GM19324 (cell line): ENCODE results near the gene RBM23.
A peak's percentile ranks its signal among the peaks of the same experiment; 100 is the strongest.

Experiments used
- ATAC-seq: cut with Tn5 transposase; IDR thresholded peaks from one replicate; pipeline ENCODE4 v1.9.1; 2021; ENCODE audit warnings: mild to moderate bottlenecking, moderate library complexity; ENCODE audit not compliant: unreplicated experiment, low FRiP score

The RBM23 gene

DNA sequence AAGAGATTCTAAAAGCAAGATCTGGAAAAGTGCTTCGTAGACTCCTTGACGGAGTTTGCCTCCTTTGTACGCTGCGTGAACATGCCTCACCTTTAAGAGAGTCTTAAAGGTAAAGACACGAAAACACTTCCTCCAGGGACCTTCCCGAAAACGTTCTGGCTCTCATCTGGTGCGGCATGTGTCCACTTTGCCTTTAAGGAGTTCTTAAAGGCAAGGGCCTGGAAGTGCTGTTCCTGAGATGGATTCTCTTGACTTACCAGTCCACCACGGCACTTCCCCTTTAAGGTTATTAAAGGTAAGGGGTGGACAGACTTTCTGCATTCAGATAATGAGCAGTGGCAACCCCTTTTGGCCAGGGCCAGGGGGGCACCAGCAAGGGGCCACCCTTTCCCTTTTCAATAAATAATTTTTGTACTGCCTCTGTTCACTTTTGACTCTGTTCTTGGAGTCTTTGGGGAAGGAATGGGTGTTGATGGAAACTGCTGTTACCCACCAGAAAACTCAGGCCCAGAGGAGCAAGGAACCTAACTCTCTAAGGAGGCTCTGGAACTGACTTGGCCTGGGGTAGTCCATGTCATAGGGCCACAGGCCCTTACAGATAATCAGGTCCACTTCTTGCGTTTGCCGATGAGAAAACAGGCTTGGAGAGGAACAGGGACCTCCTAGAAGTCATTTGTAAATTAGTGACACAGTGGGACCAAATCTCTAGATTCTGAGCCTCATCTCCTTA, 31.5 kb downstream of the RBM23 start:
- ATAC-seq: peak; percentile 27

DNA sequence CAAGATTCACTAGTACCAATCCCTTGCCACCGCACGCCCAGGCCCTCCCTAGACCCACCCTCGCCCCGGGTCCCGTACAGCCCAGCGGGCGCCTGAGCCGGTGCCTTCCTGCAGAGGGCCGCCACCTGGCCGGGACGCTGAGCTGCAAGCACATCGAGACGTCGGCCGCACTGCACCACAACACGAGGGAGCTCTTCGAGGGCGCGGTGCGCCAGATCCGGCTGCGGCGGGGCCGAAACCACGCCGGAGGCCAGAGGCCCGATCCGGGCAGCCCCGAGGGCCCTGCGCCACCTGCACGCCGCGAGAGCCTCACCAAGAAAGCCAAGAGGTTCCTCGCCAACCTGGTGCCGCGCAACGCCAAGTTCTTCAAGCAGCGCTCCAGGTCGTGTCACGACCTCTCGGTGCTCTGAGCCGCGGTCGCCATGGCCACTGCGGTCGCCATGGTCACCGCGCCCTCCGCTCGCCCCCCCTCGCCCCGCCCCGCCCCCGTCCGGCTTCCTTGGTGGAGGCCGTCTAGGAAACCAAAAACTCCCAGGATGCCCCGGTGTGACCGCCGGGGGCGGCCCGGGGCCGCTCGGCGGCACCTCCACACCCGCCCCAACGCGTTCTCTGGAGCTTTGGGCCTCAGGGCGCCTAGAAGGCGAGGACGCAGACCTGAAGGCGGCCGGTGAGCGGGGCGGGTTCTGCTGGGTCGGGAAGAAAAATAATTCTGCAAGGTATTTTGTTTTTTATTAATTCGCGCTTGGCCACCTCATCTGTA, 32.3 kb downstream of the RBM23 start:
- ATAC-seq: peak; percentile 65

DNA sequence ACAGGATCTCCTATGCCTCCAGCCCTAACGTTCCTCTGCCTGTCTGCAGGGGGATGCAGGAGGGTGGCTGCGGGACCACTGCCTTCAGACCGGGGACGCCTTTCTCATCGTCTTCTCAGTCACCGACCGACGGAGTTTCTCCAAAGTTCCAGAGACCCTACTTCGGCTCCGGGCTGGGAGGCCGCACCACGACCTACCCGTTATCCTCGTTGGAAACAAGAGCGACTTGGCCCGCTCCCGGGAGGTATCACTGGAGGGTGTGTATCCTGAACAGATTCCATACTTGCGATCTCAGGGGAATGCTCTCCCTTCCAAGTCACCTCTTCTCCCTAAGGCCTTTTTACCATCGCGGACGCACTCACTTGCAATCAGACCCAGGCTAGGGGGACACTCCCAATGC, 33.0 kb downstream of the RBM23 start:
- no peak for ATAC-seq

DNA sequence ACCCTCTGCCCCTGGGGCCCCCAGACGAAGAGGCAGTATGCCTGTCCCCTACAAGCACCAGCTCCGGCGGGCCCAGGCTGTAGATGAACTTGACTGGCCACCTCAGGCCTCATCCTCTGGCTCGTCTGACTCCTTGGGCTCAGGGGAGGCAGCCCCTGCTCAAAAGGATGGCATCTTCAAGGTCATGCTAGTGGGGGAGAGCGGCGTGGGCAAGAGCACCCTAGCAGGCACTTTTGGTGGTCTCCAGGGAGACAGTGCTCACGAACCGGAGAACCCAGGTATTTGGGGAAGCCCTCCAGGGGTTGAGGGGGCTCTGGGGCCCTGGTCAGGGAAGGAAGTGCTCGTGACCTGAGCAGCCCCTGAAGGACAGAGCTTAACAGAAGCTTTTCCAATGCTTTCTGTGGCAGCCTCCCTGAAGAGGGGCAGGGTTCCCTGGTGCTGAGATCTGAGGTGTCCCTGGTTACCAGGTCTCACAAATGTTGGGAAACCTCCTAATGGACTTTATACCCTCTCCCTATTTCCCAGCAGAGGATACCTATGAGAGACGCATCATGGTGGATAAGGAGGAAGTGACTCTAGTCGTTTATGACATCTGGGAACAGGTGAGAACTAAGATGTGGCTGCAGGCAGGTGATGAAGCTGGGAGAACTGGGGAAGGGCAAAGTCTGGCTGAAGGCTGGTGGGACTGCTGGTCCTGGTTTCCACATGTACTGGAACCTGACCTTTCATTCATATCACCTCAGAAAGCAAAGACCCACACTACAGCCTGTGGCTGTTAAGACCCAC, 34.0 kb downstream of the RBM23 start:
- ATAC-seq: no peak

DNA sequence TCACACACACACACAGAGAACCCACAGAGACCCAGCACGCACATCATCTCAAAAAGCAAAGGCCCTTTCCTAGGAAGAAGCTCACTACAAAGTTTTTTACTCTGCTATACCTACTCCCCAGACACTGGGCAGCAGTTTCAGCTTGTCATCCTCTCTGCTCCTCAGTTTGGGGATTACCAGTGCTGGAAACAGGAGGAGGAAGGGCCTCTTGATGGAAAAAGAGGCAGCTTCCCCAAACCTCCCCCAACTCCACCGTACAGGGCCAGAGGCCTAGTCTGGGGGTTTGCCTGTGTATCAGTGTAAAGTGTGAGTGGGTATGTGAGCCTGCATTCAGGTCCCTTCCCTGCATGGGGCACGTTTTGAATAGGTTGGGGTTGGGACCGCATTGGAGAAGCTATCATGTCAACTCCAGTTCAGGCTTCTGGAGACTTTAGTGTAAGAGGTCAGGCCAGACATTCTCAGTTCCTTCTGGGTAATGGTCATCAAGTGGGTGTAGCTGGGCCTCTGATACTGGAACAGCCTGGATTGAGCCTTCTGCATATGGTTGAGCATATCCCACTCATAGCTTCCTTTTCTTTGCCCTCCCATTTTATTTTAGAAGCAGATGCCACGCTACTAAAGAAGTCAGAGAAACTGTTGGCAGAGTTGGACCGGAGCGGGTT, 34.7 kb downstream of the RBM23 start:
- ATAC-seq: no peak

DNA sequence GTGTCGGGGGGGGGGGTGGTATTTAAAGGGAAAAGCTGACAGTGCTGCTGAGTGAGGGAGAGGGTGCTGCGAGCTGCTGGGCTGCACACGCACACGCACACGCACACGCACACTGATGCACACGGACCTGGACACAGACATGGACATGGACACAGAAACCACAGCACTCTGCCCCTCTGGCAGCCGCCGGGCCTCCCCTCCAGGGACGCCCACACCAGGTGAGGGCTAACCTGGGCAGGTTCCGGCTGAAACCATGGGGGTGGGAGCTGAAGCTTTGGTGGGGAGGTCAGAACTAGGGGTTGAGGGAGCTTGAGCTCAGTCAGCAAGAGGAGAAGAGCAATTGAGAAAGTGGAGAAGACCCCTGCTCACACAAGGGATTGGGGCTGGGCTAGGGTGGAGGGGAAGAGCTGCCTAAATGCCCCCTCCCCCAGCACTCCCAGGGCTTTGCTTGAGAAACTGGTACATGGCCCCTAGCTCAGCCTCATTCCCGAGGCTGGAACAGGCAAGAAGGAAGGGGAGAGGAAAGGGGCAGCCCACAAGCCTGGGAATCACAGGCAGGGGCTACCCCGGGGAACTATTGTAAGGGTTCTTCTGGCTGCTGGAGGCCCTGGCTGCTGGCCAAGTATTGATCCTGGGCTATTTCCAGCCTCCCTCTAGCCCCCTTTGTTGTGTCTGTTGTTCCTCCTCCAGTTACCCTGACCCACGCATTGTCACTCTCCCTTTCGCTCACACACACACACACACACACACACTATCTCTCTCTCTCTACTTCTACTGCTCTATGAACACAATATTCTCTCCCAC, 35.6 kb downstream of the RBM23 start, which contains the start of gene REM2:
REM2 (plus strand) TSS at position 50 of the 804 bp plus-strand sequence; CDS start at position 116, 66 bp downstream.
- ATAC-seq: no peak

DNA sequence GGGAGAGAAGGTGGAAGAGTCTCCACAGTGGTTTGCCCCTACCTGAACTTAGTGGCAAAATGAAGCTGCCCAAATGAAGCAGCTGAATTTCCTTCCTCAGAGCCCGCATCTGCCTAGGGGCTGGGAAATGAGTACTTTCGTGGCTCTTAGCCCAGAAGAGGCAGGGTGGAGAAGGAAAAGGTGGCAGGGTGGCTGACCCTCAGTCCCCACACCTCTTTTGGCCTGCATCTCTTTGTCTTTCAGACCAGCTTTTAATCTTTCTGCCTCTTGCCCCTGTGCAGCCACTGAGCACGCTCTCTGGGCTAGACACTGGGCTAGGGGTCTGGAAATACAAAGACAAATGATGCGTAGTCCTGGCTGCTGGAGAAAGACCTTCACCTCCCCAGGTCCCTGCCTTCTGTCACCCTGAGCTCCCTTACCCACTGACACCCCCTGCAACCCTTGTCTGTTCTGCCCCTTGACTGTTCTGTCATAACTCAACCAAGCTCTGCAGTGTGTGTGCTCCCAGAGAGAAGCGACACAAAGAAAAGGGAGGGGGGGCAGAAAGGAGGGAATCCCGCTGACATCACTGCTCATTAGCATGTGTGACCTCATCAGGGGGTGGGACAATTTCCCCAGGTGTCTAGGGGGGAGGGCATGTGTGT, 36.3 kb downstream of the RBM23 start:
- ATAC-seq: no peak

DNA sequence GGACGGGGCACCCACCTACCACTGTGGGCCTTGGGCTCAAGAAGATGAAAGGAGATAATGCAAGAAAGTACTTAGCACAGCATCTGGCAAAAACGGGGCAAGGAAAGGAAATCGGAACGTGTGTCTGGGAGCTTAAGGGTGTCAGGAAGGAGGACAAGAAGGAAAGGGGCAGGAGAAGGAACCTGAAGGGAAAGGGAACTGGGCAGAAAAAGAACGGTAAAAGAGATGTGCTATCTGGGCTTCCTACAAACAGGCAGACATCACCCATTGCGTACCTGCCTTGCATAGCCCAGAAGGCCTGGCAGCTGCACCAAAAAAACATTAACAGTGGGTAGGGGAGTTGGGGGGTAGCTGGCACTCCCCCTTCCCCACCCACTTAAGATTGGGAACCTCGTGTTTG, 36.9 kb downstream of the RBM23 start:
- no peak for ATAC-seq

DNA sequence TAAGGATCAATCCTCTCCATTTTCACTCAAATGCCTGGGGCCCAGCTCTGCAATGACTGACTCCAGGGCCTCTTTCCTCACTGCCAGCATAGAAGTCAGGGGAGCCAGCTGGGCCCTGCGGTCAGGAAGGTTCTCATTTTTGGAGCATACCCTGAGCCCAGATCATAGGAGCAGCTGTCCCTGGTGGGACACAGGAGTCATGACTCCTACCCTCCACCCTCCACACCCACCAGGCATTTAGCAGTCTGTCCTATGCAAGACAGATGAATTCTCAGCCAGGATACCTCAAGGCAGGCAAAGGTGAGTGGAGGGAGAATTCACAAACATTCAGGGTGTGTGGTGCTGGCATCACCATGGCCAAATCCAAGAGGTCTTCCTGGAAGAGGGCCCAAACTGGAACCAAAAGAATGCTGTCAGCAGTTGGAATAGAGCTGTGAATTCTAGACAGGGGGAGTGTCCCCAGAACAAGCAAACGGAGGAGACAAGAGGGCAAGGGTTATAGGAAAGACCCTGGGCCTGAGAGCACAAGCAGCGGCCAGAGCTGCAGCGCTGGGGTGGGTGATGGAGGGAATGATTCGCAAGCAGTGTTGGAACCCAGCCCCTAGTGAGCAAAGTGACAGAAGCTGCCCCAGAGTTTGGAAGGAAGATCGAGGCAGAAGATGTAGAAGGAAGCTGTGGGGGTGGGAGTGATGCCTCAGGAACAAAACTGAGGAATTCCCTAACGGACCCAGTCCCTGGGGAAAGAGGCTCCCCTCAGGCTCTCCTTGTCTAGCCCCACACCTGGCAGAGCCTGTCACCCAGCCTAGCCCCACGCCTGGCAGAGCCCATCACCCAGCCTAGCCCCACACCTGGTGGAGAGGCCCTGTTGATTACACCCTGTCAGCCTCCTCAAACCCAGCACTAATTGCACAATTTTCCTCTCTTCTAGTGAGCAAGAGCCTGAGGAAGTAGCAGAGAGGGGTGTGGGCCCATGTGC, 40.4 kb downstream of the RBM23 start:
- no peak for ATAC-seq

DNA sequence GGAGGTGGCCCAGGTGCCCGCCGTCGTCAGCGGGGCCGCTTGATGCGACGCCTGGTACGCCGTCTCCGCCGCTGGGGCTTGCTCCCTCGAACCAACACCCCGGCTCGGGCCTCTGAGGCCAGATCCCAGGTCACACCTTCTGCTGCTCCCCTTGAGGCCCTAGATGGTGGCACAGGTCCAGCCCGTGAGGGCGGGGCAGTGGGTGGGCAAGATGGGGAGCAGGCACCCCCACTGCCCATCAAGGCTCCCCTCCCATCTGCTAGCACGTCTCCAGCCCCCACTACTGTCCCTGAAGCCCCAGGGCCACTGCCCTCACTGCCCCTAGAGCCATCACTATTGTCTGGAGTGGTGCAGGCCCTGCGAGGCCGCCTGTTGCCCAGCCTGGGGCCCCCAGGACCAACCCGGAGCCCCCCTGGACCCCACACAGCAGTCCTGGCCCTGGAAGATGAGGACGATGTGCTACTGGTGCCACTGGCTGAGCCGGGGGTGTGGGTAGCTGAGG, 41.9 kb downstream of the RBM23 start:
- no peak for ATAC-seq

DNA sequence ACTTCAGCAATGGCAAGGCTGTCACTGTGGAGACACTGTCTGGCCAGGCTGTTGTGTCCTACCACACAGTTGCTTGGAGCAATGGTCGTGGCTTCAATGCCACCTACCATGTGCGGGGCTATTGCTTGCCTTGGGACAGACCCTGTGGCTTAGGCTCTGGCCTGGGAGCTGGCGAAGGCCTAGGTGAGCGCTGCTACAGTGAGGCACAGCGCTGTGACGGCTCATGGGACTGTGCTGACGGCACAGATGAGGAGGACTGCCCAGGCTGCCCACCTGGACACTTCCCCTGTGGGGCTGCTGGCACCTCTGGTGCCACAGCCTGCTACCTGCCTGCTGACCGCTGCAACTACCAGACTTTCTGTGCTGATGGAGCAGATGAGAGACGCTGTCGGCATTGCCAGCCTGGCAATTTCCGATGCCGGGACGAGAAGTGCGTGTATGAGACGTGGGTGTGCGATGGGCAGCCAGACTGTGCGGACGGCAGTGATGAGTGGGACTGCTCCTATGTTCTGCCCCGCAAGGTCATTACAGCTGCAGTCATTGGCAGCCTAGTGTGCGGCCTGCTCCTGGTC, 43.1 kb downstream of the RBM23 start:
- ATAC-seq: no peak

DNA sequence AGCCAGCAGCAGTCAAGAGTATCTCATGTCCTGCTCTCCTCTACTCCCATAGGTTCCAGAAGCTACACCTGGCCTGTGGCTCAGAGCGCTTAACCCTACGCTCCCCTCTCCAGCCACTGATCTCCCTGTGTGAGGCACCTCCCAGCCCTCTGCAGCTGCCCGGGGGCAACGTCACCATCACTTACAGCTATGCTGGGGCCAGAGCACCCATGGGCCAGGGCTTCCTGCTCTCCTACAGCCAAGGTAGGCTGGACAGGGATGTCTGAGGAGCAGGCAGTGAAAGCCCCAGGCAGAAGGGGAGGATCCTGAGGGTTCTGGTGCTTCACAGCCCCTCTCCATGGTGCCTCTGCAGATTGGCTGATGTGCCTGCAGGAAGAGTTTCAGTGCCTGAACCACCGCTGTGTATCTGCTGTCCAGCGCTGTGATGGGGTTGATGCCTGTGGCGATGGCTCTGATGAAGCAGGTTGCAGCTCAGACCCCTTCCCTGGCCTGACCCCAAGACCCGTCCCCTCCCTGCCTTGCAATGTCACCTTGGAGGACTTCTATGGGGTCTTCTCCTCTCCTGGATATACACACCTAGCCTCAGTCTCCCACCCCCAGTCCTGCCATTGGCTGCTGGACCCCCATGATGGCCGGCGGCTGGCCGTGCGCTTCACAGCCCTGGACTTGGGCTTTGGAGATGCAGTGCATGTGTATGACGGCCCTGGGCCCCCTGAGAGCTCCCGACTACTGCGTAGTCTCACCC, 43.8 kb downstream of the RBM23 start:
- no peak for ATAC-seq

DNA sequence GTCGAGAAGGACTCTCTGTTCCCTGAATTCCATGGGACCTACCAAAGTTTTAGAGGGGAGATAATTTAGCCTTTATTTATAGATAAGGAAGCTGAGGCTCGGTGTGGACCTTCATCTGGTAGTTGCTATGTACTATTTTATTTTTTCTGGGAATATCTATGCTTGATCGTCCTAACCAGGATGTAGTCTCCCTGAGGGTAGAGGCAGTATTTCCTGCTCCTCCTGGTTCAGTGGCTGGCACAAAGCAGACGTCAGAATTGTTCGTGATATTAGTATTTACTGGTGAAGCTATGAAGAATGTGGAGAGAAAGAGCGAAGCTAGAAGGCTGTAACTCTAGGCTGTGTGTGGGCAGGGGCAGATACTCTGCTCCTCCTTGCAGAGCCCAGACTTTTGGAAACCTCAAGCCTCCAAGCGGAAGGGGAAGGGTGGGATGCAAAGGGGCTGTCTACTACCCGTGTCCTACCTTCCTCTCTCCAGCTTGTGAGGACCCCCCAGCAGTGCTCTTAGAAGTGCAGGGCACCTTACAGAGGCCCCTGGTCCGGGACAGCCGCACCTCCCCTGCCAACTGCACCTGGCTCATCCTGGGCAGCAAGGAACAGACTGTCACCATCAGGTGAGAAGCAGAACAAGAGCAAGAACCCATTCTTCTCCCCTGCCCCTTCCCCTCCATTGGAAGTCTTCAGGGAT, 46.0 kb downstream of the RBM23 start:
- ATAC-seq: no peak

DNA sequence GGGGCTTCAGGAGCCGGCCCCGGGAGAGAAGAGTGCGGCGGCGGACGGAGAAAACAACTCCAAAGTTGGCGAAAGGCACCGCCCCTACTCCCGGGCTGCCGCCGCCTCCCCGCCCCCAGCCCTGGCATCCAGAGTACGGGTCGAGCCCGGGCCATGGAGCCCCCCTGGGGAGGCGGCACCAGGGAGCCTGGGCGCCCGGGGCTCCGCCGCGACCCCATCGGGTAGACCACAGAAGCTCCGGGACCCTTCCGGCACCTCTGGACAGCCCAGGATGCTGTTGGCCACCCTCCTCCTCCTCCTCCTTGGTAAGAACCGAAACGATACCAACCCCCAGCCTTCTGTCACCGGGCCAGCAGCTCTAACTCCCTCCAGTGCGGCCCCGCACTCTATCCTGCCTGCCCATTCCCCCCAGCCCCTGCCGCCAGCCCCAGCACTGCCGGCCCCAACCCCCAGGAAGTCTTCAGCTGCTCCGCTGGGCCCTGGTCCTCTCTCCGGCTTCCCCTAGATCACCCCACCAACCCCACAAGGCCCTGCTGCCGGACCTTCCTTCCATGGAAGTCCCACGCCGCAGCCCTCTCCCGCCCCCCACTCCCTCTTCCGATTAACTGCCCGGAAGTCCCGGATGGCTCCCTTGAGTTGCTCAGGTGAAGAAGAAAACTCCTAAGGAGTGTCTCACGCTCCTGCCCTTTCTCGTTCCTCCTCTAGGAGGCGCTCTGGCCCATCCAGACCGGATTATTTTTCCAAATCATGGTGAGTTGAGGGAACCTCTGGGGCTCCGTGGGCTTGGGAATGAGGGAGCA, 46.7 kb downstream of the RBM23 start:
- peak; percentile 14 for ATAC-seq

DNA sequence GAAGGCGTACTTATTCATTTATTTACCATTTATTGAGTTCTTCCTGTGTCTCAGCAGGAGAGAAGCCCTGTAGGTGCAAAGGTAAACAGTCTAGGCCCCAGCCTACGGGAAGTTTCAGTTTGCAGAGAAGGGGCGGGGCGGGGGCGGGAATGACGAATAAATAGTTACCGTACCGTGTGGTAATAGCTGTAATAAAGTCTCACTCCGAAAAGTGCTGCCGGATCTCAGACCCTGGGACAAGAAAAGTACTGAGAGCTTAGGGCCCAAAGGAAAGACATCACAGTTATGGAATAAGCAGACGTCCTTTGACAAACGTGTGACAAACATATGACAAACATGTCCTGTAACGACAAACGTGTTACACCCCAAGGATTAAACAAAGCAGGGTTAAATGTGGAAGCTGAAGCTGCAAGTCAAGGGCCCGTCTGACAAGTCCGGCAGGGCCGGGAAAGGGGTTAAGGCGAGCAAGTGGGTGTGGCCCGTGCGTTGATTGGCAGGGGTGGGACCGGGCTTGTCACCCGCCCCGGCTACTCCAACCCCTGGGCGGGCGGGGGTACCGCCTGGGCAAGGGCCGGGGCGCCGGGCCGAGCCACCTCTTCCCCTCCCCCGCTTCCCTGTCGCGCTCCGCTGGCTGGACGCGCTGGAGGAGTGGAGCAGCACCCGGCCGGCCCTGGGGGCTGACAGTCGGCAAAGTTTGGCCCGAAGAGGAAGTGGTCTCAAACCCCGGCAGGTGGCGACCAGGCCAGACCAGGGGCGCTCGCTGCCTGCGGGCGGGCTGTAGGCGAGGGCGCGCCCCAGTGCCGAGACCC, 47.5 kb downstream of the RBM23 start, which contains the start of gene LRP10:
LRP10 (plus strand) TSS at position 517 of the 809 bp plus-strand sequence. CDS start 564 bp downstream, outside the sequence.
- ATAC-seq: peak; percentile 87
